ENCODE data around the gene SORCS2.

The SORCS2 gene

GRCh38 chr4:7383266-7383665 lies 190.9 kb downstream of the SORCS2 start:
- POLR2A ChIA-PET: no interaction called here

GRCh38 chr4:7384003-7384928 lies 191.9 kb downstream of the SORCS2 start:
- Histone ChIP-seq H3K27ac (ENCODE audit: extremely low read depth, low read depth, low read length) (no peak overlapping the region), H3K4me1 (ENCODE audit: control insufficient read depth, insufficient read depth, low read length) (no peaks in the 10 kb centered on the region), H3K36me3 (ENCODE audit: control insufficient read depth in 2 of 2, insufficient read depth in 1 of 2, low read length in 2 of 2) (no peaks in the 10 kb centered on the region), H3K4me3 (ENCODE audit: low read depth, low read length) (no peak overlapping the region), H3K9me3 (ENCODE audit: control insufficient read depth, insufficient read depth, low read depth, low read length) (no peaks in the 10 kb centered on the region)
- ChIA-PET POLR2A (no interaction called here), CTCF (interaction anchor here (0.9 kb wide), 1 partner anchor 192 kb away, joined by 3 read pairs; no protein-coding TSS in a partner anchor)
- TF ChIP-seq ZNF529 (tag by site-specific recombination; IDR thresholded peaks at IDR 0.05; ENCODE audit: insufficient replicate concordance) (no peak), ZNF292 (tag by site-specific recombination; IDR thresholded peaks at IDR 0.05; ENCODE audit: borderline replicate concordance, low read depth) (no peak), ZNF837 (tag by site-specific recombination; IDR thresholded peaks at IDR 0.05) (no peak), KLF16 (tag by site-specific recombination; IDR thresholded peaks at IDR 0.05) (no peak), ZFP69B (tag by site-specific recombination; IDR thresholded peaks at IDR 0.05) (no peak), SCRT2 (tag by site-specific recombination; IDR thresholded peaks at IDR 0.05) (no peak), ZSCAN30 (tag by site-specific recombination; IDR thresholded peaks at IDR 0.05) (no peak), AEBP2 (tag by site-specific recombination; IDR thresholded peaks at IDR 0.05; ENCODE audit: borderline replicate concordance) (no peak), ZNF248 (tag by site-specific recombination; IDR thresholded peaks at IDR 0.05) (no peak), ZNF324 (tag by site-specific recombination; IDR thresholded peaks at IDR 0.05) (no peak), HIC1 (tag by site-specific recombination; IDR thresholded peaks at IDR 0.05) (no peak), ZNF18 (tag by site-specific recombination; IDR thresholded peaks at IDR 0.05) (no peak), ZBTB48 (tag by site-specific recombination; IDR thresholded peaks at IDR 0.05) (no peak)

More at GRCh38 chr4:7383266-7383665, 190.9 kb downstream of the SORCS2 start:
- H3K4me3 ChIP-seq (ENCODE audit: low read depth, low read length): no peak overlapping the region
- no peaks in the 10 kb centered on the region for H3K36me3 ChIP-seq (ENCODE audit: control insufficient read depth in 2 of 2, insufficient read depth in 1 of 2, low read length in 2 of 2)
- TF ChIP-seq ZNF596 (tag by site-specific recombination; IDR thresholded peaks at IDR 0.05): no peak
- TF ChIP-seq ZNF174 (tag by site-specific recombination; IDR thresholded peaks at IDR 0.05): no peak
- no peak for TF ChIP-seq ZNF416 (tag by site-specific recombination; IDR thresholded peaks at IDR 0.05)
- TF ChIP-seq KLF8 (tag by site-specific recombination; IDR thresholded peaks at IDR 0.05): no peak
- TF ChIP-seq ZNF518A (tag by site-specific recombination; conservative IDR thresholded peaks at IDR 0.05; ENCODE audit: low read depth): no peak
- no peak for TF ChIP-seq ZNF580 (tag by site-specific recombination; IDR thresholded peaks at IDR 0.05)
- TF ChIP-seq ZNF791 (tag by site-specific recombination; IDR thresholded peaks at IDR 0.05): no peak
- no peaks in the 10 kb centered on the region for H3K4me1 ChIP-seq (ENCODE audit: control insufficient read depth, insufficient read depth, low read length)
- CTCF ChIA-PET: interaction anchor here (0.9 kb wide), 1 partner anchor 191 kb away, joined by 3 read pairs; no protein-coding TSS in a partner anchor
- H3K9me3 ChIP-seq (ENCODE audit: control insufficient read depth, insufficient read depth, low read depth, low read length): no peaks in the 10 kb centered on the region
- H3K27ac ChIP-seq (ENCODE audit: extremely low read depth, low read depth, low read length): no peak overlapping the region

All from HEK293 (cell line).